ENCODE data around the gene ZFAND3.

GRCh38 chr6:37916675-37917074, 97.1 kb downstream of the ZFAND3 start:
- no peak for TF ChIP-seq TCF12 (IDR thresholded peaks at IDR 0.05)
- TF ChIP-seq CTCF (IDR thresholded peaks at IDR 0.05): no peak
- TF ChIP-seq TAF1 (IDR thresholded peaks at IDR 0.05; ENCODE audit: borderline replicate concordance, low read depth, low read length): no peak
- no peak for TF ChIP-seq RAD21 (IDR thresholded peaks at IDR 0.05; ENCODE audit: low read length)
- no peak for TF ChIP-seq MXI1 (IDR thresholded peaks at IDR 0.05; ENCODE audit: low read depth, low read length)
- TF ChIP-seq EP300 (IDR thresholded peaks at IDR 0.05; ENCODE audit: borderline replicate concordance in 1 of 2, low read depth in 1 of 2, low read length in 1 of 2): no peak
- TF ChIP-seq SIN3A (IDR thresholded peaks at IDR 0.05; ENCODE audit: borderline replicate concordance, low read depth, low read length): no peak
- no peak for TF ChIP-seq FOXM1 (IDR thresholded peaks at IDR 0.05; ENCODE audit: low read depth)
- TF ChIP-seq ELF1 (IDR thresholded peaks at IDR 0.05): no peak
- TF ChIP-seq MAX (IDR thresholded peaks at IDR 0.05; ENCODE audit: low read depth): no peak

Data from SK-N-SH (cell line).